G401.6 (cell line): Measurements from ENCODE around the gene CLMN.

ENCODE experiments used
- FAIRE-seq: peaks from 2 replicates; lab custom pipeline; 2012; peaks lifted over from hg19 to GRCh38; lab: Jason Lieb, UNC

The CLMN gene

DNA sequence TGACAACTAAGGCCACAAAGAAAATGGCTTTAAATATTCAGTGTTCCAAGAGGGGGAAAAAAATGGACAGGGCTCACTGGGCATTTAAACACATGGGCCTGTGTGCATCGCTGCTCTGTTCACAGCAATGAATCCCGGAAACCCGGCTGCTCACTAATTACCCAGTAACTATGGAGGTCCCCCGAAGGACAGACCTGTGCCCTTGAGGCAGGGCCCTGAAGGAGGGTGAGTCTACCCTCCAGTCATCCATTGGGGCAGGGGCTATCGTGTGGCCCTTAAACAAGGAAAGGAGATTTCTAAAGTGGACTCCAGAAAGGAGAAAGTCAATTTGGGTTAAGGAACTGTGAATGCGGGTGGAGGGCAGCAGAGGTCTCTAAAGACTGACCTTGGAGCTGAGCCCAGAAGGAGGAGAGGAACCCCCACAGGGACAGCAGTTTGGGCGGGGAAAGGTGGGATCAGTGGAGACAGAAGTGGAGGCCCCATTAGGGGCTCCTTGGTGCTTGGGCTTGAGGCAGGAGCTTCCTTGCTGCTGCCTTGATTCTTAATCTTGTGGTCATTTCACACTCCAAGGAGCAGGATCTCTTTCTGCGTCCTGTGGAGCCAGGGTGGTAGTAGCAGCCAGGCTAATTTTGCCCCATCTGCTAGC, 1.4 kb upstream of the CLMN start:
- FAIRE-seq, result no peak

DNA sequence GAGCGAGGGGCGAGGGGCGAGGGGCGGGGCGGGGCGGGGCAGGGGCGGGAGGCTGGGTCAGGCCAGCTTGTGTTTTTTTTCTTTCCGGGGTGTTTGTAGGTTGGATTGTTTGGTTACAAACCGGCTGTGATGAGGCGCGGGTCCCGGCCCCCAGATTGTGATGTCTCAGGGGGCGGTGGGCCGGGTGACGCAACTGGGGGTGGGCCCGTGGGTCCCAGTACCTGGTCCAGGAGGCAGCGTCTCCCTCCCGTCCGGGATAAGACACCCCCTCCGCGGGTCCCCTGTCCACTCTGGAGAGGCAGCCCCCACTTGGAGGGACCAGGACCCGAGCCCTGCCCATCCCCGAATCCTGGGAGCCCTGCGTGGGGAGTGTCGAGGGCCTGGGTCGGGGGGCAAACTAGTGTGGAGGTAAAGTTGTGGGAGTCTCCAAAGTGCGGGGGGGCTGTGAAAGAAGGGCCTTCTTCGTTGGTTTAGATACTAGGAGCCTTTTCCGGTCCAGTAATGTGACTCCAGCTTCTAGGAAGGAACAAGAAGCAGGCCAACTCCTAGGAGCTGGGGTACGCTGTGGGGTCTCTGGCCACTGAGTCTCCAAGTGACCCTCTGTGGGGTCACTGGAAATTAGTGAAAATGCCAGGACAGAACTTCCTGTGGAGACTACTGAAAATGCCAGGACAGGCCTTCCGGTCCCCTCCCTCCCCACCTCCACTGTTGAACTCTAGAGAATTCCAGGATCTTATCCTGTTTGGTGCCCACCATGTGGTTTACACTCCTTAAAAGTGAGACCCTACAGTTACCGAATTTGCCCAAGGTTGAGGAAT, 579 bp upstream of the CLMN start:
- FAIRE-seq, result no peak

DNA sequence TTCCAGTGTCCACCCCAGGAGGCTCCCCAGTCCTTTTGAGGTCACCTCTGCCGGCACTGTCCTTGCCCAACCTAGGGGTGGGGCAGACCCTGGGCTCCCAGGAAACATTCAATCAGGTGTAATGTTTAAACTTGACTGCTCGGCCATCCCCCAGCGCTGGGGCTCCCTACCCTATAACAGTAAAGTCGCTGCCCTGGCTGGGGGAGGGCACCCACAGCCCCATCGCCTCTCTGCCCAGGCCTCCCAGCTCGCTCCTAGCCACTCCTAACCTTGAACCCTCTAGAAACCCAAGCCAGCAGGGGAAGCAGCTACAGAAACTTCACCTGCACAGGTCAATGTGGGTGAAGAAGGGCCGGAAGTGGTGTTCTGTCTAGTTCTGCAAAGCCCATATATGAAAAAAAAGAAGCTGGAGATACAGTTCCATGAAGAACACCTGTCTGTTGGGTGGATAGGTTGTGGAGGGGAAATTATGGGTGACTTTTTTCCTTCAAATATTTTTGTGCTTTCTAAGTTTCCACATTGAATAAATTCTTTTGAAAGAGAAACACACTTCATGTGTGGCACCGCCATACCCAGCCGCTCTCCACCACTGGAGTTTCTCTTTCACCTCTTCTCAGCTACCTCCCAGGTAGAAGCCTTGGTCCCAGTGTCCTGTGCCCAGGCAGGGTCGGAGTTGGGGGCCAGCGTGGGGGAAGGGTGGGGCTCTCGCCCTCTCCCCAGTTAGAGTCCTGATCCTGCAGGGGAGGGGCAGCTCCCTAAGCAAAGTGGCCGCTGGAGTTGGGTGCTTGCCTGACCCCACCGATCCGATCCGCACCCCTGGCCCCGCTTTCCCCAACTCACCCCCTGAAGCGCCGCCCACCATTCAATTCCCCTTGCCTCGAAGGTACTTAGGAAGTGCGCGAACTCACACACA, 1.1 kb downstream of the CLMN start:
- no peak for FAIRE-seq

DNA sequence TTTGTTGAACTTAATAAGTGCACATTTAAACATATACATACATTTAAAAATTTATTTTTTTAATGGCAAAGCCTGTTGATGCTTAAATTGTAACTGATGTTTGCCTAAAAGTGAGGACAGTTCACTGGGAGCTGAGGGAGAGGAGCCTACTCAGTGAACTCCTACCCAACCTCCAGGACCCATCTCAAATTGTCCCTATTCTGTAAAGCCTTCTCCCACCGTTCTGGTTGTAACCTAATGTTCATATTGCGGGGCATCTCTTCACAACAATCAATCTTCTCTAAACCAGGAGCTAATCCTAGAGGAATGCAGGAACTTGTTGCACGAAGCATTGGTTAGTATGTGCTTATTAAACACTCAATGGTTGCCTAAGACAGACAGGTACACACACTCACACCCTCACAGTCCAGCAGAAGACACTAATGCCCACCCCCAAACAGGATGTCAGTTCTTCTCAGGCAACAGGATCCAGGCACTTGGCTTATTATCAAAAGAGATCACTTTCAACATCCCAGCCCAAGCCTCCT, 1.8 kb downstream of the CLMN start:
- FAIRE-seq, result no peak

DNA sequence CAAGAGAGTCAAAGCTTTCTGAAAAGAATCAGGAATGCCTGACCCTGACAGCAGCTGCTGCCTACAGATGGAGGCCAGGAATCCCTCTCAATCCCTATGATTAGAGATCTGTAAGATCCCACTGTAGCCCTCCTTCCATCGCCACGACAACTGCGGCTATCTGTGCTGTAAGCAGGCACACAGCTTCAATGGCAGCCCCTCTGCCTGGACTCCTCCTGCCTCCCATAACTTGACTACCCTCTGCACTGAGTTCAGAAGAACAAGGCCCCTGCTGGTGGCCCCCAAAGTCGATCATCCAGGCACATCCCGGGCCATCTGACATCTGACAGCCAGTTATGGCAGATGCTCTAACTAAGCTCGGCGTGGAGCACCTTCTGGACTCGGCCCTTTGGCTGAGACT, 2.9 kb downstream of the CLMN start:
- no peak for FAIRE-seq

DNA sequence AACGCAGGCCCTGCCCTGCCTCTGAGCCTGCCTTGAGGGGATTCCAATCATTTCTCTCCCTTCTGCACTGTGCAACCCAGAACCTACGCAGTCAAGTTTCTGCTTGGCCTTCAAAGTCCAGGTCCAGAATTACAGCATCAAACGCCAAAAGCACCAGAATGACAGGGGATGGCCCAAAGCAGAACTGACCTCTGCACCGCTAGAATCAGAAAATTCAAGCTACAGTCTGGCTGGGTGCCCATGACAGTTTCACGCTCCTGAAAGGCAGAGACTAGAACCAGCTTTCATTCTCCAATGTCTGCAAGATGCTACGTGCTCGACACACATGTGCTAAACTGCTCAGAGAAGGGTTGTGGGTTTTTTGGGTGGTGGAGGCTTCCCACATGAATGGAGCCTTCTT, 4.1 kb downstream of the CLMN start:
- FAIRE-seq, result no peak

DNA sequence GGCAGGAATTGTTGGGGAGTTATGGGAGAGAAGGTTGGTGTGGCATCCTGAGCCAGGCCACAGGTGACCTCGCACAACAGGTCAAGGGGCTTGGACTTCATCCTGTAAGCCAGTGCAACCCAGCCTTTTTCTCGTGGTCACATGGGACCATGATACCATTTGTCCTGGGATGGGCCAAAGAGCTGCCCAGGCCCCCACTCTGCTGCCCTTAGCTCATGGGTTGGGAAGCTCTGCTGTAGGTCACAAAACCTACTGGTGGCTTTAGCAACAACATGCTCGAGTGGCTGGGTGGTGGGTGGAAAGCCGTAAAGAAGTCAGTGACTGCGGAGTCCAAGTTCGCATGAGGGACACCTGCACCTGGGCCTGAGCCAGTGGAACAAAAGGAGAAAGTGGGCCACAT, 4.6 kb downstream of the CLMN start:
- no peak for FAIRE-seq

DNA sequence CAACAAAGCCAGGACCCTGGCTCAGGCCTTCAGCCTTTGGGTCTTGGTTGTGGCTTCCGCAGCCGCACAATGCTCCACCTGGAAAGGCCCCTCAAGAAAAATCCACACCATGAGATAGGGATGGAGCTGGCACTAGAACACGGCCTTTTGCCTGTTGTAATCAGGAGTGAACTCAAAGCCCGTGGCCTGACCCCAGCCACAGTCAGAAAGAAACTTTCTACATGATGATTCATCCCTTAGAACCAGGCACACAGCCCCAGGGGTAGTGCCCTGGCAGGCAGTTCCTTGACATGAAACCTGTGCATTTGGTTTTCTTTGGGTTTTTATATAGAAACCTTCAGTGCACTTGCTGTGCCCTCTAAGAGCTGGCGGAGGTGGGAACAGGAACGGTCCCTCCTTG, 5.1 kb downstream of the CLMN start:
- FAIRE-seq, result no peak

DNA sequence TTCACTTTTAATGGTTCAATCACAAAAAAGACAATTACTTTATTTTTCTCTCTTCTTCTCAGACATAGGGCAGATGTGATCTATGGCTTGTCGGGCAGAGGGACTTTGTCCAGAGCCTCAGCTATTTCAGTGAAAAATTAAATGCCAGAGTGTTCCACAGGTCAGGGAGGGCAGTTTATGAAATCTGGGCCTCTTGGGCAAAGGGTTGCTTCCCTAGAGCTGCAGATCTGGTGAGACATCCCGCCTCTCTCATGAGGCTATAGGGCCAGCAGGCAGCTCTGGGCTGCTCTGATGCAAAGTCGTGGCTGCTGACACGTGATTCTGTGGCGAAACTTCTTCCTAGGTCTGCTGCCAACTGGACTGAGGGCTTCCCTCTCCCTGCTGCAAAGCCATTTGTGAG, 6.0 kb downstream of the CLMN start:
- FAIRE-seq, result no peak

DNA sequence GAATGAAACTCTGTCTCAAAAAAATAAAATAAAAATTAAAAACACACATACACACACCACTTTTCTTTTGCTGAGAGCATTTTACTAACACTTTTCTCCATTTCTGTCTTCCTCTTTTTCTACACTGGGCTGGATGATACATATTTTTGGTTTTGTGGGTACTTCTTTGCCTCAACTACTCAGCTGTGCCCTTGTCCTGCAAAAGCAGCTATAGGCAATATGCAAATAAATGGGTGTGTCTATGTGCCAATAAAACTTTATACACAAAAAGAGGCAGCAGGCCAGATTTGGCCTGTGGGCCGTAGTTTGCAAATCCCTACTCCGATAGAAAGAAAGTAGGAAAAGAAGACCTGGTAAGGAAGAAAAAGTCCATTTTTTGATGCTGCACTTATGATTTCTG, 6.5 kb downstream of the CLMN start:
- FAIRE-seq, result no peak

DNA sequence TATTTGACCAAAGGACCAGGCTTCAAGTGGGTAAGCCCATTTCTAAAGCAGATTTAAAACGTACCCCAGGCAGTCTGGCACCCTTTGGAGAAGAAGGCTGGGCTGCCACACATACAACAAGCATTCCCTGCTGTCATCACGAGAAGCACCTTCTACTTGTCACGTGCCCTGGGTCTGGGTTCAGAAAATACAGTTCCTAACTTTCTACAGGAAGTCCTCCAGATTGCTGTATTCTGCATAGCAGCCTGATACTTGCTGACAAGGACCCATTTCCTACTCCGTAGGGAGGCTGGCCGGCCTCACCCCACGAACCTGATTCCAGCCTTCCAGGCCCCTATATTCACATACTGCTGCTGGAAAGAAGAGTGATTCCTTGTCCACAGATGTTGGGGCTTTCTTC, 7.4 kb downstream of the CLMN start:
- no peak for FAIRE-seq

DNA sequence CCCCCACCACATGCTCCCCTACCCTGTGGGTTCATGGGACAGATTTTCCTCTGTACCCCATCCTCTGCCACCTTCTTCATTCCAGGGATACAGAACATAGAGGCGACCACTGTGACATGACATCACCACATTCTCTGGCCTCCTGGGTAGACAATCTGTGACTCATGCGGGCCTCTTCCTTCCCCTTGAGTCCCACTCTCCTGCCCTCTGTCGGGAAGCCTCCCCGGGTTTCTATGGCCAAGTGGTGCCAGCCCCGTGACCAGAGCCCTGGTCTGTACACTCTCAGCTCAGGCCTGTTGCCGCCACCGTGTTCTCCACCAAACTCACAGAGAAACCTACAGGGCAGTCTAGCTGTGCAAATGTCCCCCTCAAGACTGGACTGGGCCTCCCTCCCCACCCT, 8.0 kb downstream of the CLMN start:
- no peak for FAIRE-seq

DNA sequence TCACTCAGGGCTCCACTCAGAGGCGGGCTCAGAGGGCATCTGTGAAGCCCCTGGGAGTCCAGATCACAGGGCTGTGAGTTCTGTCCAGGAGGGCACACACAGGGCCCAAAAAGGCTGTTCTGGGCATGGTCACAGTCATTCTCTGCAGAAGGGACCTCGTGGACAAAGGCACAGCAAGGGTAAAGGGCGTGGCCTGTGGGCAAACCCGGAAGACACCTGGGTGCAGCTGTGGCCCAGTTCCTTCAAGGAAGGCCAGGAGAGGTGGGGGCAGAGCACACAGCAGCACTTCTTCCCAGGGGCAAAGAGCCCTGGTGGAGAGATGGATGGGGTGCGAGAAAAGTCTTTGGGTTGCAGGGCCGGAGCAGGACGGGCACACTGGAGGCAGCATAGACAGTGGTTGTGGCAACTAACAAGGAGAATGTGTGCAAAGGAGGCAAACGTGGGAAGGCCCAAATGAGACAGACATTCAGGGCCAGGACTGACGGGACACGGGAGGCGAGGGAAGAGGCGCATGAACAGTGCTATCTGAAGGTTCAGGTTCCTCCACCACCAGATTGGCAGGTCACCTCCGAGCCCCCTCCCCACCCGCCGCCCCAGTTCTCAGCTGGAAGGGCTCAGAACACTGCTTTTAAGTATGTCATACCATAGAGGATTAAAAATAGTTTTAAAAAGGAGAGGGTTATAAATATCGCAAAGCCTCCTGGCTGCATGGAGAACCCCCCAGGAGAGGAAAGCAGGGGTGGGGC, 8.9 kb downstream of the CLMN start:
- no peak for FAIRE-seq

DNA sequence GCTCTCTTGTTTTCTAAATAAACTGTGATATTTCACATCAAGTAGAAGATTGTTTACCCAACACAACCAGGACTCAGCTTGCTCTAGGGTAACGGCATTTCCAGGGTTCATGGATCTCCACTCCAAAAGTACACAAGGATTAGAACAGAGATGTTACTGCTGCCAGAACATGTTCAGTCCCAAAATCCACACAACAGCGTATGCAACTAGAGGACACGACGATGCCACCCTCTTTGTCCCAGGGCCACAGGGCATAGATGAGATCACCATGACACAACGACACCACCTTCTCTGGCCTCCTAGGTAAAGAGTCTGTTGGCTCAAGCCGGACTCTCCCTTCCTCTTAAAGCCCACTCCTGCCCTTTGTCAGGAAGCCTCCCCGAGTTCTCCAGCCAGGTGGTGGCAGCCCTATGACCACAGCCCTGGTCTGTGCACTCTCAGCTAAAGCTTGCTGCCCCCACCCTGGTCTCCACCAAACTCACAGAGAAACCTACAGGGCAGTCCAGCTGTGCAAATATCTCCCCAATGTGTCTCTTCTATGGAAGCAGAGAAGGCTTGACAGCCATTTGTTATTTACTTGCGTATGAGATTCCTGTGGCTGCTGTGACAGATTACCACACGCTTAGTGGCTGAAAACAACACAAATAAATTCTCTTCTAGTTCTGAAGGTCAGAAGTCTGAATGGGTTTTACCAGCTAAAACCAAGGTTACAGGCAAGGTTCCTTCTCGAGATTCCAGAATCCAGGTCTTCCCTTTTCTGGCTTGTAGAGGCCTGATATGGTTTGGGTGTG, 10.3 kb downstream of the CLMN start:
- FAIRE-seq, result no peak

DNA sequence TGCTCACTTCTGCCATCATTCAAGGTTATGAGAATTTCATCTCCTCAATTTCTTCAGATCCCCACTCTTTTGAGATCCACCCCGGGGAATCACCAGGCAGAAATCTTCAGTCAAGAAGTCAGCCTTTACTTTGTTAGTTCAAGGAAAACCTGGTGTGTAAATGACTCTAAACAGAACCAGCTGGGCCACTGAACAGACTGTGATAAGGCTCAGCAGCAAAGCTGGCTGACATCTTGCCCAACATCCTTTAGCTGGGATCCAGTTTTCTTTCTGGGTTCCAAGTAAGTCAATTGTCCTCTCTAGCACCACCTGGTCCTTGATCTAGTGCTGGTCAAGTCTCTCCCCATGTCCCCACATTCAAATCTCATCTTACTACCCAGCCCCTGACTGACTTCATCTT, 11.6 kb downstream of the CLMN start:
- no peak for FAIRE-seq

DNA sequence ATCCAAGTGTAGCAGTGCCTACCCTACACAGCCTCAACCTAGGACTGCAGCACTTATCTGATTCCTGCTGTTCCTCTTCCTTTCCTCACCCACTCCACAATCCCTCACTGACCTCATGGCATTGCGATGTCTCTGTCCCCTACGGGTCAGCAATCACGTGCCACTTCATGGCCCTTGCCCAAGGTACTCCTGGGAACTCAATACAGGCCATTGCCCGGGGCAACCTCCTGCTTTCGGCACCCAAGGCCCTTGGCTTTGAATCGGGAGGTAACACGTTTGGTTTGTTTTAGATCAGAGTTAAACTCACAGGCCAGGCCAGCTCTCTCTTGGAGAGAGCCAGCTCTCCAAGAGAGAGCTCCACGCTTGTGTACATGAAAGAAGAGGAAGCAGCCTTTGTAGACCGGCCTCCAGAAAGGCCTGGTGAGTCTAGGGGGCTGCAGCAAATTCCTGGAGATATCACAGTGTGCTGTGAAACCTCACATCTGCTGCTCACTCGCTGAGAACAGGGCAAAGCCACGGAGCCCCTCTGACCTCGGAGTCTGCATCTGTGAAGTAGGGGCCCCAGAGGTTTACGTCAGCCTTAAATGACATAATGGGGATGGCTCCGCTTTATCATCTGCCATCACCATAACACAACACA, 12.2 kb downstream of the CLMN start:
- FAIRE-seq, result no peak

DNA sequence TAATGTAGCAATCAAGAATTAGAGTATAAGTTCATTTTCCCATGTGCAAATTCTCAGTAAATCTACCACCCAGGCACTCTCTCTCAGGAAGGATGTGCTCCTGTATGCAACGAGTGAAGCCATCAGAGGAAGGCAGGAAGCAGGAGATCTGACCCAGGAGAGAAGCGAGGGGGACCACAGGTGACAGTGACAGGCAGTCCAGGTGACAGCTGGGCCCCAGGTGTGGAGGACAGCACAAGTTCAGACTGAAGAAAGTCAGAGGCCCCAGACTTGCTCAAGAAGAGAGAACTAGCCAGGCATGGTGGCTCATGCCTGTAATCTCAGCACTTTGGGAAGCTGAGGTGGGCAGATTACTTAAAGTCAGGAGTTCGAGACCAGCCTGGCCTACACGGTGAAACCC, 13.8 kb downstream of the CLMN start:
- no peak for FAIRE-seq

DNA sequence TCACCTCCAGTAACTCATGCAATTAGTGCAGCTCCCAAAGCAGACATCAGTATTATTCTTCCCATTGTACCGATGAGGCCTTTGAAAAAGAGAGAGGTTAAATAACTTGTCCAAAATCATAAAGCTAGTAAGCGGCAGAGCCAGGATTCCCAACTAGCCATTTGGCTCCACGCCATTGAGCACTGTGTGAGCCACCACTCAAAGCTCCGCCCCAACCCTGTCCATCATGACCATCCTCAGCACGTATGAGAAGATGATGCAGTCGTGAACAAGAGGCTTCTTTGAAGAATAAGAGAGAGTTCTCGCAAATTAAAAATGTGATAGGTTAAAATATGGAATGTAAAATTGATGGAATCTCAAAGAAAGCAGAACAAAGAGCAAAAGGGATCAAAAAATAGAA, 14.6 kb downstream of the CLMN start:
- FAIRE-seq, result no peak

DNA sequence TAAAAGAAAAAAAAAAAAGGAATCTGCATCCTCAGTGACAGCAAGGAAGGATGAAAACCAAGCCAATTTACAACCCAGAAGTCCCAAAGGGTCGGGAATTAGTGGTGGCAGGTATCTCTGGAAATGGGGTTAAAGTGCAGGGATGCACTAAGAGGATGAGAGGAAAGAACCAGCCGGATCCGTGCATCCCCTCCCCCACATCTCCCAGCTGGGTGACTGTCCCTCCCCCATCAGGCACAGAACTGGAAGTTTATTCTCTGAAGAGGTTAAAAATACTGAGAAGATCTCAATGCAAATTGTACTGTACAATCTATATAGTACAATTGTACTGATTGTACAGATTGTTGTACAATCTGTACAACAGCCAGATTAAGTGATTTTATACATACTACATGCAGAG, 15.4 kb downstream of the CLMN start:
- no peak for FAIRE-seq

DNA sequence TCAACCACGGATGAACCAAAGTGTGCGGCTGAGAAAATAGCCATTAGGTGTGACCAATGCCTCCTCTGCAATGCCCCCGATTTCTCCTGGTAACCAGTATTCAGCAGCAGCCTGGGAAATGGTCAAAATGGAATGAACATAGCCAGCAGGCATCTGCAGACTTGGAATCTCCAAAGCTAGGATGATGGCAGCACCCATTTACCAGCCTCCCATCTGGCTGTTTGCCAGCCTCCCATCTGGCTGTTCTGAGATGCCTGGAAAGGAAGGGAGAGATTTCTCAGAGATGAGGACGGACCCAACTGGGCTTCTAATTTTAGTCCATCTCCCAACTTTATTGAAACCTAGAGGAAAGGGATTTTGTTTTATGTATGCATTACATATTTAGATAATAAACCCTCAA, 16.2 kb downstream of the CLMN start:
- FAIRE-seq, result no peak
